ENCODE data around the gene ARHGAP24.

Gene ARHGAP24

DNA sequence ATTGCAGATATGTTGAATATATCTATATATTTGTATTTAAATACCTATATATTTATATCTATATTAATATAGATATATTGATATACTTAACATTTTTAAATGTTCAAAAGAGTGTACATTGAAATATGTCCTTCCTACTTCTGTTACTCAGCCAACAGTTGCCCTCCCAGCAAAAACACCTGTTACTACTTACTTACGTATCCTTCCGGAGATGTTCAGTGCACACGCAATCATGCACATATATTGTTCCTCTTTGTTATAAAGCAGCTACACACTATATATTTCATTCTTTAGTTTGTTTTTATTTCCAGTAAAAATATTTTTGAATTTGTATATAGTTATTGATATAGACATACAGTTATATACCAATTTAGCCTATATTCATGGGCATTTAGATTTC, 142.3 kb downstream of the ARHGAP24 start:
- POLR2A ChIA-PET = no interaction called here
- CTCF ChIA-PET = no interaction called here
- no peak for TF ChIP-seq HDGF (IDR thresholded peaks at IDR 0.05; ENCODE audit: borderline replicate concordance)
- no peak for TF ChIP-seq CTBP1 (IDR thresholded peaks at IDR 0.05; ENCODE audit: borderline replicate concordance)
- TF ChIP-seq LEF1 (IDR thresholded peaks at IDR 0.05; ENCODE audit: borderline replicate concordance) = no peak
- TF ChIP-seq SUZ12 (IDR thresholded peaks at IDR 0.05) = no peak
- no peak for TF ChIP-seq ELF4 (IDR thresholded peaks at IDR 0.05)
- no peak for TF ChIP-seq ZNF384 (IDR thresholded peaks at IDR 0.05)
- DNase-seq (ENCODE audit: extremely low spot score) = no peak

DNA sequence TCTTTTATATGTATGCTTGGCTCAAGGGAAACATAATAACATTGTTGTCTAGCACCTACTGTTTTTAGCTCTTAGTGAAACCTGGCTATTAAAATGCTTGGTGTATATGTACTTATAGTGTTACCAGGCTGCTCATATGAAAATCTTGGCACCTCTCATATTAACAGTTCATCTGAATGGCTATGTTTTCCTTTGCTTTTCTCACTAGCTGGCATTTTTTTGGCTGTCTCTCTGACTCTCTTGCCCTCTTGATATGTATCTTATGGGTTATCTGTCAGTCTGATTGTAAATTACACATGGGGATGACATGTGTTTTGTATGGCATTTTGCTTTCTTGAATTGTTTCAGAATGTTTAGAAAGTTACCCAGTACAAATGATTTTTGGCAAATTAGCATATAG, 158.0 kb downstream of the ARHGAP24 start:
- ChIA-PET CTCF (no interaction called here), POLR2A (no interaction called here)
- no peak for DNase-seq (ENCODE audit: extremely low spot score)
- no peak for TF ChIP-seq ELF4 (IDR thresholded peaks at IDR 0.05)
- TF ChIP-seq SP1 (IDR thresholded peaks at IDR 0.05) = no peak
- TF ChIP-seq, protein P1, sequence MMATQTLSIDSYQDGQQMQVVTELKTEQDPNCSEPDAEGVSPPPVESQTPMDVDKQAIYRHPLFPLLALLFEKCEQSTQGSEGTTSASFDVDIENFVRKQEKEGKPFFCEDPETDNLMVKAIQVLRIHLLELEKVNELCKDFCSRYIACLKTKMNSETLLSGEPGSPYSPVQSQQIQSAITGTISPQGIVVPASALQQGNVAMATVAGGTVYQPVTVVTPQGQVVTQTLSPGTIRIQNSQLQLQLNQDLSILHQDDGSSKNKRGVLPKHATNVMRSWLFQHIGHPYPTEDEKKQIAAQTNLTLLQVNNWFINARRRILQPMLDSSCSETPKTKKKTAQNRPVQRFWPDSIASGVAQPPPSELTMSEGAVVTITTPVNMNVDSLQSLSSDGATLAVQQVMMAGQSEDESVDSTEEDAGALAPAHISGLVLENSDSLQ (IDR thresholded peaks at IDR 0.05) = no peak
- TF ChIP-seq SUZ12 (IDR thresholded peaks at IDR 0.05) = no peak

DNA sequence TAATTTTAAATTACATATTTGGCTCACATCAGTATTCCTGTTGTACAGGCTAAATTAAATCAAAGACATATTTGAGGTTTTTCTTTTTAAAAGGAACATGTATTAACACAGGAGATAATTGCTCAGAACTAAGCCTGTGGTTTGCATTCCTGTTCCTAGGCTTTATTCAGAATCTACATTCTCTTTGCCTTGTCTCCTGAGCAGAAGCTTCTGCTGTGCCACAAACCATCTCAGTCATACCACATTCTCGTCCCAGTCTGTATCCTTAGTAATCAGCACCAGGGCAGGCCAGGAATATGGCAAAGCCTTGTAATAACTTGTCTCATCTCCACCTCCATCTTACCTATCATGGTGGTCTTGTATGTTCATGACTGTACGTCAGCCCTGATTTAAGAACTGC, 162.8 kb downstream of the ARHGAP24 start:
- ChIA-PET POLR2A (no interaction called here), CTCF (no interaction called here)
- TF ChIP-seq TARDBP (IDR thresholded peaks at IDR 0.05) (no peak), SP1 (IDR thresholded peaks at IDR 0.05) (no peak), FOXA1 (IDR thresholded peaks at IDR 0.05) (no peak), LEF1 (IDR thresholded peaks at IDR 0.05; ENCODE audit: borderline replicate concordance) (no peak), NFRKB (IDR thresholded peaks at IDR 0.05) (no peak), ZNF384 (IDR thresholded peaks at IDR 0.05) (no peak), FOXK2 (IDR thresholded peaks at IDR 0.05) (no peak), BHLHE40 (IDR thresholded peaks at IDR 0.05; ENCODE audit: borderline replicate concordance) (no peak)
- no peak for DNase-seq (ENCODE audit: extremely low spot score)

DNA sequence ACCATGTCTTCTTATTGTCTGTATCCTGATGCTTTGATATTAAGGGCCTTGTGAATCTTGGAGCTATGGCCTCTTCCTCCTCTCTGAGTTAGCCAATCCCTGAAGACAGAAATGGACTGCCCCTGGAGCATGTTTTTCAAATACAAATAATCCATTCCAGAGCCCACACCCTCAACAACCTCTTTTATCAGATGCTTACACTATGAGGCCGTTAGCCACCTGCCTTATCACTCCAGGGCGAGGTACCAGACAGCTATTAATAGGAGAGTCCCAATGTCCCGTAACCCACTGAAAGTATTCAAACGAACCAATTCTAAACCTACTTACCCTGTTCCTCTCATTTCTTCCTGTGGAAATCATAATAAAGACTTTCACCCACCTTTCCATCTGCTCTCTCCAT, 165.0 kb downstream of the ARHGAP24 start:
- POLR2A ChIA-PET = no interaction called here
- TF ChIP-seq SP1 (IDR thresholded peaks at IDR 0.05) = no peak
- TF ChIP-seq HDGF (IDR thresholded peaks at IDR 0.05; ENCODE audit: borderline replicate concordance) = no peak
- TF ChIP-seq SUZ12 (IDR thresholded peaks at IDR 0.05) = no peak
- CTCF ChIA-PET = no interaction called here
- no peak for DNase-seq (ENCODE audit: extremely low spot score)

DNA sequence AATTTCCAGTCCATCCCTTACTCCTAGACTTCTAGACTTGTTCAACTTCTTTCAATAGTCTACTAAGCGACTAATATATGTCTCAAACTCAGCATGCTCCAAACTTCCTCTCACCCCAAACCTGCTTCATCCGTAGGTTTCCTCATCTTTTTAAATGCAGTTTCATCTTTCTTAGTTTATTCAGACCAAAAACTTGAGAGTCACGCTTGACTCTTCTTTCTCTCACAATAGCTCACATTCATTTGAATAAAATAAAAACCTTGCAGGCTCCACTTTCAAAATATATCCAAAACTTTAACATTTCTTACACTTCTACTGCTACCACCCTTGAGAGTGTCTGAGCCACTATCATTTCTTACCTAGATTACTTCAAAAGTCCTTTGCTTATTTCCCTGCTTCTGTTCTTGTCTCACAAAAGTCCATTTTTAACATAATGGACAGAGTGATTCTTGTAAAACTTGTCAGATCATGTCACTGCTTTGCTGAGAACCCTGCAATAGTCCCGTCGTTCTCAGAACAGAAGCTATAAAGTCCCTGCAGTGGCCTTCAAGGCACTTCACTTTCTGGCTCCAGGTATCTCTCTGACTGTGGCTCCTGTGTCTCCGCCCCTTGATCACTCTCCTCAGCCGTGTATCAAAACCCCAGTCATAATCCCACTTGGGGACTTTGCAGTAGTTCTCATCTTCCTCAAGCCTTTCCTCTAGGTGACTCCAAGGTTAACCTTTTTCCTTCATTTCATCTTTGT, 167.6 kb downstream of the ARHGAP24 start:
- ChIA-PET CTCF (no interaction called here), POLR2A (no interaction called here)
- no peak for DNase-seq (ENCODE audit: extremely low spot score)
- no peak for TF ChIP-seq SUZ12 (IDR thresholded peaks at IDR 0.05)
- TF ChIP-seq FOXM1 (IDR thresholded peaks at IDR 0.05; ENCODE audit: borderline replicate concordance) = no peak
- no peak for TF ChIP-seq TARDBP (IDR thresholded peaks at IDR 0.05)
- no peak for TF ChIP-seq FOXA1 (IDR thresholded peaks at IDR 0.05)
- no peak for TF ChIP-seq FOXK2 (IDR thresholded peaks at IDR 0.05)
- TF ChIP-seq HDGF (IDR thresholded peaks at IDR 0.05; ENCODE audit: borderline replicate concordance) = no peak
- TF ChIP-seq BHLHE40 (IDR thresholded peaks at IDR 0.05; ENCODE audit: borderline replicate concordance) = no peak
- no peak for TF ChIP-seq L3MBTL2 (conservative IDR thresholded peaks at IDR 0.05)
- TF ChIP-seq LEF1 (IDR thresholded peaks at IDR 0.05; ENCODE audit: borderline replicate concordance) = no peak
- no peak for TF ChIP-seq ARNT (IDR thresholded peaks at IDR 0.05)
- no peak for TF ChIP-seq ZNF384 (IDR thresholded peaks at IDR 0.05)
- no peak for TF ChIP-seq ELF4 (IDR thresholded peaks at IDR 0.05)
- no peak for TF ChIP-seq CTBP1 (IDR thresholded peaks at IDR 0.05; ENCODE audit: borderline replicate concordance)
- no peak for TF ChIP-seq SP1 (IDR thresholded peaks at IDR 0.05)
- TF ChIP-seq NFRKB (IDR thresholded peaks at IDR 0.05) = no peak
- TF ChIP-seq, protein P1 (IDR thresholded peaks at IDR 0.05) = no peak

DNA sequence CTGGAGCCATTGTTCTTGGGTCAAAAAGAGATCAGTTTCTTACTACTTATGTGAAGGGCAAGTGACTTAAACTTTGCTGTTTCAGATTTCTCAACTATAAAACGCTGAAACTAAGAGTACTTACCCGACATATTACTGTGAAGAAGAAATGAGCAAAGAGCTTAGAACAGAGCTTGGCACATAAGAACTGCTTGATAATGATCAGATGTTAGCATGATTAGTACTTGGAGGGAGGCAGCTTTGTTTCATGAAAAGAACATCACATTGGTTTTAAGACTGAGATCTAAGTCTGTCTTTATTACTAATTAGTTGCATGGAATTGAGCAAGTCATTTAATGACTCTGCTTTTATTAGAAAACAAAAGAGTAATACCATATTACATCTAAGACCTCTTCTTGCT, 169.1 kb downstream of the ARHGAP24 start:
- TF ChIP-seq FOXA1 (IDR thresholded peaks at IDR 0.05) = no peak
- ChIA-PET CTCF (no interaction called here), POLR2A (no interaction called here)
- DNase-seq (ENCODE audit: extremely low spot score) = no peak

DNA sequence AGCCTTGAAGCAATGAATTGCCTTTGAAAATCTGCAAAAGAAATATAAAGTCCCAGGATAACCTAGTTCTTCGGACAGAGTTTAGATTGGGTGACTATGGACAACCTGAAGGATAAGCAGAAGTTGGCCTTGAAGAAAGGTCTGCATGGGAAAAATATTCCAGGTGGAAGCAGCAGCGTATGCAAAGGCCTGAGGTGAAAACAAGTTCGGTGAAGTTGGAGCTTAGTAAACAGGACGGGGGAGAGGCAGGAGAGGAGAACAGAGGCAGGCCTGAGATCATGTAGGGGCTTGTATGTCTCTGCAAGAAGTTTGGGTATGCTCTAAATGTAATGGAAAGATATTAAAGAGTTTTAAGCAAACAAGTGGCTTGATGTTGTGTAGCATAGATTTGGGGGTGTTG, 176.0 kb downstream of the ARHGAP24 start:
- ChIA-PET CTCF (no interaction called here), POLR2A (no interaction called here)

More for the DNA sequence above, 176.0 kb downstream of the ARHGAP24 start:
- no peak for TF ChIP-seq LEF1 (IDR thresholded peaks at IDR 0.05; ENCODE audit: borderline replicate concordance)
- no peak for TF ChIP-seq FOXK2 (IDR thresholded peaks at IDR 0.05)
- no peak for TF ChIP-seq CTBP1 (IDR thresholded peaks at IDR 0.05; ENCODE audit: borderline replicate concordance)
- TF ChIP-seq ARNT (IDR thresholded peaks at IDR 0.05) = no peak
- TF ChIP-seq FOXA1 (IDR thresholded peaks at IDR 0.05) = no peak
- no peak for TF ChIP-seq ELF4 (IDR thresholded peaks at IDR 0.05)
- TF ChIP-seq HDGF (IDR thresholded peaks at IDR 0.05; ENCODE audit: borderline replicate concordance) = no peak
- TF ChIP-seq NFRKB (IDR thresholded peaks at IDR 0.05) = no peak
- no peak for TF ChIP-seq FOXM1 (IDR thresholded peaks at IDR 0.05; ENCODE audit: borderline replicate concordance)
- TF ChIP-seq SUZ12 (IDR thresholded peaks at IDR 0.05) = no peak
- no peak for TF ChIP-seq SP1 (IDR thresholded peaks at IDR 0.05)
- no peak for TF ChIP-seq L3MBTL2 (conservative IDR thresholded peaks at IDR 0.05)
- TF ChIP-seq, protein P1 (IDR thresholded peaks at IDR 0.05) = no peak
- no peak for TF ChIP-seq BHLHE40 (IDR thresholded peaks at IDR 0.05; ENCODE audit: borderline replicate concordance)
- no peak for TF ChIP-seq ZNF384 (IDR thresholded peaks at IDR 0.05)
- no peak for TF ChIP-seq TARDBP (IDR thresholded peaks at IDR 0.05)
- DNase-seq (ENCODE audit: extremely low spot score) = no peak
